ENCODE data around the gene RHBDF1. TPM values are rescaled to one million over a fixed set of nuclear protein-coding genes. Genes with fewer than 3 reads are reported as not detected.

RHBDF1 gene
- total and polyA plus RNA-seq, 2 of the 13 experiments (the other 11 are each of a cell fraction or from before 2014, with no cell fraction given), result 5.4 to 26.9 TPM

DNA sequence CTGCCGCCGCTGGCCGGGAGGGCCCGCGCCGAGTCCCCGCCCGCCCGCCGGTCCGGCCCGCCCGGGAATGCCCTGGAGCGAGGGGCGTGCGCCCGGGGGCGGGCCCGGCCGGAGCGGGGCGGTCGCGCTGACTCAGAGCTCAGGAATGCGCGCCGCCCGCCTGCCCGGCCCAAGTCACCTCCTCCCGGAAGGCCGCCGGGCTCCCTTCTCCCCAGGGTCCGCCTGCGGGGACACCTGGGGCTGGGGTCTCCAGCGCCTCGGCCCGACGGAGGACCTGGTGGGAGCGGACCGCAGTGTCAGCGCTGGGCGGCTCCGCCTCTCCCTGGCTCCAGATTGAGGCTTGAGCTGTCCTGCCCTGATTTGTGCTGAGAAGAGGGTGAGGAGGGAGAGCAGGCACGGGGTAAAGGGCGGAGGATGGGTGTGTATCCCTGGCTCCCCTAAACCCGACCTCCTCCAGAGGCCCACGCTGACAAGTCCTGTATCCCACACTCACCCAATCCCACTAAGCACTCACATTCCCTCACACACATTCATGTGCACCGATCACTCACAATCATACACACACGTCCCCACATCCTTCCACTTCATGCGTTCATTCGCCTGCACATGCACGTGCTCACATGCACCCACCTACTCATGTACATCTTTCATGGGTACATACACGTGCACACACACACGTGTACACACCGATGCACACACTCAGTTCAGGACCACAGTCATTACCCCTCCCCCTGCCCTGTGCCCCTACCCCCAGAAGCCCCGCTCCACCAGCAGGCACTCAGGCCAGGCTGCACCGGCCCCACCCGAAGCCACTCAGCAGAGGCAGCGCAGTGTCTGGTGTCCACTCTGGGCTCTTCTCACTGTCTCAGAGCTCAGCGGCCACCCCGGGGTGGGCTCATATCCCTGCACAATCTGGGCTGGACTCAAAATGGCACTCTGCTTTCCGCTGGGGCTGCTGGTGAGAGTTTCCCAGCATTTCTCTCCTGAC, at the start of gene RHBDF1 (continued):
- no peak for TF ChIP-seq ZNF546 (CRISPR knock-in tag; conservative IDR thresholded peaks at IDR 0.05)
- TF ChIP-seq TOPORS (CRISPR knock-in tag; IDR thresholded peaks at IDR 0.05), result no peak
- TF ChIP-seq, protein P1, sequence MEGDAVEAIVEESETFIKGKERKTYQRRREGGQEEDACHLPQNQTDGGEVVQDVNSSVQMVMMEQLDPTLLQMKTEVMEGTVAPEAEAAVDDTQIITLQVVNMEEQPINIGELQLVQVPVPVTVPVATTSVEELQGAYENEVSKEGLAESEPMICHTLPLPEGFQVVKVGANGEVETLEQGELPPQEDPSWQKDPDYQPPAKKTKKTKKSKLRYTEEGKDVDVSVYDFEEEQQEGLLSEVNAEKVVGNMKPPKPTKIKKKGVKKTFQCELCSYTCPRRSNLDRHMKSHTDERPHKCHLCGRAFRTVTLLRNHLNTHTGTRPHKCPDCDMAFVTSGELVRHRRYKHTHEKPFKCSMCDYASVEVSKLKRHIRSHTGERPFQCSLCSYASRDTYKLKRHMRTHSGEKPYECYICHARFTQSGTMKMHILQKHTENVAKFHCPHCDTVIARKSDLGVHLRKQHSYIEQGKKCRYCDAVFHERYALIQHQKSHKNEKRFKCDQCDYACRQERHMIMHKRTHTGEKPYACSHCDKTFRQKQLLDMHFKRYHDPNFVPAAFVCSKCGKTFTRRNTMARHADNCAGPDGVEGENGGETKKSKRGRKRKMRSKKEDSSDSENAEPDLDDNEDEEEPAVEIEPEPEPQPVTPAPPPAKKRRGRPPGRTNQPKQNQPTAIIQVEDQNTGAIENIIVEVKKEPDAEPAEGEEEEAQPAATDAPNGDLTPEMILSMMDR (CRISPR knock-in tag; IDR thresholded peaks at IDR 0.05), result no peak
- TF ChIP-seq ZSCAN9 (CRISPR knock-in tag; IDR thresholded peaks at IDR 0.05; ENCODE audit: borderline replicate concordance), result no peak
- TF ChIP-seq SNRNP70 (IDR thresholded peaks at IDR 0.05; ENCODE audit: low read depth, low read length), result no peak
- no peak for TF ChIP-seq MATR3 (CRISPR knock-in tag; IDR thresholded peaks at IDR 0.05)
- TF ChIP-seq ZNF329 (CRISPR knock-in tag; IDR thresholded peaks at IDR 0.05; ENCODE audit: low read depth), result no peak
- no peak; the same call in 1 of the 2 replicates for TF ChIP-seq ZNF468 (CRISPR knock-in tag; IDR thresholded peaks at IDR 0.05)
- TF ChIP-seq, protein P2, sequence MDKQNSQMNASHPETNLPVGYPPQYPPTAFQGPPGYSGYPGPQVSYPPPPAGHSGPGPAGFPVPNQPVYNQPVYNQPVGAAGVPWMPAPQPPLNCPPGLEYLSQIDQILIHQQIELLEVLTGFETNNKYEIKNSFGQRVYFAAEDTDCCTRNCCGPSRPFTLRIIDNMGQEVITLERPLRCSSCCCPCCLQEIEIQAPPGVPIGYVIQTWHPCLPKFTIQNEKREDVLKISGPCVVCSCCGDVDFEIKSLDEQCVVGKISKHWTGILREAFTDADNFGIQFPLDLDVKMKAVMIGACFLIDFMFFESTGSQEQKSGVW (CRISPR knock-in tag; IDR thresholded peaks at IDR 0.05; ENCODE audit: borderline replicate concordance), result no peak
- 0 out of 2 replicates have a peak, but pooled peaks have one; percentile 23 for TF ChIP-seq ZNF589 (CRISPR knock-in tag; conservative IDR thresholded peaks at IDR 0.05)
- no peak for TF ChIP-seq ZBTB1 (CRISPR knock-in tag; IDR thresholded peaks at IDR 0.05; ENCODE audit: borderline replicate concordance)
- TF ChIP-seq DPF2 (CRISPR knock-in tag; IDR thresholded peaks at IDR 0.05; ENCODE audit: borderline replicate concordance, low read depth), result no peak
- TF ChIP-seq, protein P3, sequence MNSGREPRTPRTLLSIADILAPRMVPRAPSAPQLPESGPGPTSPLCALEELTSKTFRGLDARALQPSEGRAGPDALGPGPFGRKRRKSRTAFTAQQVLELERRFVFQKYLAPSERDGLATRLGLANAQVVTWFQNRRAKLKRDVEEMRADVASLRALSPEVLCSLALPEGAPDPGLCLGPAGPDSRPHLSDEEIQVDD (CRISPR knock-in tag; IDR thresholded peaks at IDR 0.05; ENCODE audit: borderline replicate concordance), result no peak
- no peak for TF ChIP-seq DNMT3B (CRISPR knock-in tag; conservative IDR thresholded peaks at IDR 0.05)
- no peak for TF ChIP-seq ZNF556 (CRISPR knock-in tag; IDR thresholded peaks at IDR 0.05; ENCODE audit: borderline replicate concordance)
- TF ChIP-seq ZNF761 (CRISPR knock-in tag; conservative IDR thresholded peaks at IDR 0.05), result no peak
- TF ChIP-seq PCBP1 (IDR thresholded peaks at IDR 0.05; ENCODE audit: borderline replicate concordance, low read depth, low read length), result 0 out of 2 replicates have a peak, but pooled peaks have one; percentile 53
- TF ChIP-seq CBFB (CRISPR knock-in tag; IDR thresholded peaks at IDR 0.05), result no peak
- TF ChIP-seq ZBTB20 (CRISPR knock-in tag; IDR thresholded peaks at IDR 0.05; ENCODE audit: borderline replicate concordance, low read depth), result no peak
- no peak for TF ChIP-seq THYN1 (CRISPR knock-in tag; IDR thresholded peaks at IDR 0.05; ENCODE audit: borderline replicate concordance, low read depth)
- TF ChIP-seq, protein P4, sequence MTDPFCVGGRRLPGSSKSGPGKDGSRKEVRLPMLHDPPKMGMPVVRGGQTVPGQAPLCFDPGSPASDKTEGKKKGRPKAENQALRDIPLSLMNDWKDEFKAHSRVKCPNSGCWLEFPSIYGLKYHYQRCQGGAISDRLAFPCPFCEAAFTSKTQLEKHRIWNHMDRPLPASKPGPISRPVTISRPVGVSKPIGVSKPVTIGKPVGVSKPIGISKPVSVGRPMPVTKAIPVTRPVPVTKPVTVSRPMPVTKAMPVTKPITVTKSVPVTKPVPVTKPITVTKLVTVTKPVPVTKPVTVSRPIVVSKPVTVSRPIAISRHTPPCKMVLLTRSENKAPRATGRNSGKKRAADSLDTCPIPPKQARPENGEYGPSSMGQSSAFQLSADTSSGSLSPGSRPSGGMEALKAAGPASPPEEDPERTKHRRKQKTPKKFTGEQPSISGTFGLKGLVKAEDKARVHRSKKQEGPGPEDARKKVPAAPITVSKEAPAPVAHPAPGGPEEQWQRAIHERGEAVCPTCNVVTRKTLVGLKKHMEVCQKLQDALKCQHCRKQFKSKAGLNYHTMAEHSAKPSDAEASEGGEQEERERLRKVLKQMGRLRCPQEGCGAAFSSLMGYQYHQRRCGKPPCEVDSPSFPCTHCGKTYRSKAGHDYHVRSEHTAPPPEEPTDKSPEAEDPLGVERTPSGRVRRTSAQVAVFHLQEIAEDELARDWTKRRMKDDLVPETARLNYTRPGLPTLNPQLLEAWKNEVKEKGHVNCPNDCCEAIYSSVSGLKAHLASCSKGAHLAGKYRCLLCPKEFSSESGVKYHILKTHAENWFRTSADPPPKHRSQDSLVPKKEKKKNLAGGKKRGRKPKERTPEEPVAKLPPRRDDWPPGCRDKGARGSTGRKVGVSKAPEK (CRISPR knock-in tag; IDR thresholded peaks at IDR 0.05; ENCODE audit: borderline replicate concordance), result no peak

Measured in HepG2 (cell line).